ENCODE measurements around the gene LIPF. TPM values are rescaled to one million over a fixed set of nuclear protein-coding genes. Genes with fewer than 3 reads are reported as not detected.
A peak's percentile ranks its signal among the peaks of the same experiment; 100 is the strongest.

The LIPF gene, protein sequence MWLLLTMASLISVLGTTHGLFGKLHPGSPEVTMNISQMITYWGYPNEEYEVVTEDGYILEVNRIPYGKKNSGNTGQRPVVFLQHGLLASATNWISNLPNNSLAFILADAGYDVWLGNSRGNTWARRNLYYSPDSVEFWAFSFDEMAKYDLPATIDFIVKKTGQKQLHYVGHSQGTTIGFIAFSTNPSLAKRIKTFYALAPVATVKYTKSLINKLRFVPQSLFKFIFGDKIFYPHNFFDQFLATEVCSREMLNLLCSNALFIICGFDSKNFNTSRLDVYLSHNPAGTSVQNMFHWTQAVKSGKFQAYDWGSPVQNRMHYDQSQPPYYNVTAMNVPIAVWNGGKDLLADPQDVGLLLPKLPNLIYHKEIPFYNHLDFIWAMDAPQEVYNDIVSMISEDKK
- total RNA-seq = not detected
- long read RNA-seq = 0 reads

DNA sequence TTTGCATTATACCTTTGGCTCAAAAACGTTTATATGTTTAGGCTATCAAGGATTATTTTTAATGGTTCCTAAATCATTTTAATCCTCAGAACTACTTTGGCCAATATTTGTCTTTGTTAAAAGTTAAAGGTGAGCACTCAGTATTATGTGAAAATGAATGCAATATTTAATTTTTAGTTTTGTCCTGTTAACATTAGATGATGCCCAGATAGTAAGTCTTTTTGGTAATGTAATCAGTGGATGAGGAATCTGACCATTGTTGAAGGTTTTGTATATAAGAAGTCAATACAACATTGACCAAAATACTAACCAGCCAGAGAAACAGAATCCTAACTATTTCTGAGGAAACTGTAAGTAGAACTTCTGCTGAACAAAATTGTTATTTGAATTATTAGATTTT lies at the start of gene LIPF:
TSS of gene LIPF (plus strand) at position 301 of the 400 bp plus-strand sequence. CDS start 2,856 bp downstream, outside the sequence.
- intact Hi-C loops (cut with DNase I) = no loop called here
- TF ChIP-seq POLR2A (IDR thresholded peaks at IDR 0.05) = no peak
- TF ChIP-seq, protein P1, sequence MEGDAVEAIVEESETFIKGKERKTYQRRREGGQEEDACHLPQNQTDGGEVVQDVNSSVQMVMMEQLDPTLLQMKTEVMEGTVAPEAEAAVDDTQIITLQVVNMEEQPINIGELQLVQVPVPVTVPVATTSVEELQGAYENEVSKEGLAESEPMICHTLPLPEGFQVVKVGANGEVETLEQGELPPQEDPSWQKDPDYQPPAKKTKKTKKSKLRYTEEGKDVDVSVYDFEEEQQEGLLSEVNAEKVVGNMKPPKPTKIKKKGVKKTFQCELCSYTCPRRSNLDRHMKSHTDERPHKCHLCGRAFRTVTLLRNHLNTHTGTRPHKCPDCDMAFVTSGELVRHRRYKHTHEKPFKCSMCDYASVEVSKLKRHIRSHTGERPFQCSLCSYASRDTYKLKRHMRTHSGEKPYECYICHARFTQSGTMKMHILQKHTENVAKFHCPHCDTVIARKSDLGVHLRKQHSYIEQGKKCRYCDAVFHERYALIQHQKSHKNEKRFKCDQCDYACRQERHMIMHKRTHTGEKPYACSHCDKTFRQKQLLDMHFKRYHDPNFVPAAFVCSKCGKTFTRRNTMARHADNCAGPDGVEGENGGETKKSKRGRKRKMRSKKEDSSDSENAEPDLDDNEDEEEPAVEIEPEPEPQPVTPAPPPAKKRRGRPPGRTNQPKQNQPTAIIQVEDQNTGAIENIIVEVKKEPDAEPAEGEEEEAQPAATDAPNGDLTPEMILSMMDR (IDR thresholded peaks at IDR 0.05) = no peak
- H3K9me3 ChIP-seq = no peaks in the 10 kb centered on the region
- ATAC-seq (no peak), DNase-seq (no peak)
- no peaks in the 10 kb centered on the region for H3K36me3 ChIP-seq
- H3K4me3 ChIP-seq = no peak within 1 kb of the TSS
- no peaks in the 10 kb centered on the region for H3K4me1 ChIP-seq
- no peak within 1 kb of the TSS for H3K27ac ChIP-seq
- WGBS (ENCODE audit: insufficient coverage, low coverage, low lambda C conversion rate, missing lambda C conversion rate) = 11% methylated on average over 1 of the region's 1 CpG
- no peaks in the 10 kb centered on the region for H3K27me3 ChIP-seq

DNA sequence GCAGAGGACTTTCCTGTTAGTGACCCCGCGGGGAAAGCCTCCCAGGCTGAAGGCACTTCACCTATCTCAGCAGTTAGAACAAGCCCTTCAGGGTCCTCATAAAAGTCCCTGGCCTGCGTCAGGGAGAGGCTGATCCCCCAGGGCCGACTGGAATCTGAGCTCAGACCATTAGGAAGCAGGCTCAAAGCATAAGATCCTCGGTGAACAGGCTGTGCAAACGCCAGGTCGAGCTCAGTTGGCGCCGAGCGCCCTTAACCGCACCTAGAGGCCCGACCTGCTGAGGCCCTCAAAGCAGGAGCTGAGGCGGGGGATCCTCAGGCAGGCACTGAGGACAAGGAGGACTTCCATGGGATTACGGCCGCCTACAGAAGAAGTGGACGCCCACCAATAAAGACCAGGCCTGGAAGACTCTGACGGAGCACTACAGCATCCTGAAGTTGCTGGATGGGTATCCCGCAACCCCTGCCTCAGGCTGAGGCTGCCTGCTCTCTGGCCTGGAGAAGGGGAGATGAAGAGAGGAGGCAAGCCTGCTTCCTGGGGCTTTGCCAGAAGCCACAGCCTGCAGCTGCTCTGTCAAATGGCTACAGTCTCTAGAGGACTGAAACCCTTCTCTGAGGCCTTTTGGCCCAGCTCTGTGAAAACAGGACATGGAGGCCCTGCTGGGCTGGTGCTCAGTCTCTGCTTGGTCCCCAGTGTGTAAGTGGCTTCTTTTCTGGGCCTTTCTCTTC lies 47.8 kb upstream of the LIPF start:
- no peak for TF ChIP-seq POLR2A (IDR thresholded peaks at IDR 0.05)
- TF ChIP-seq, protein P1 (IDR thresholded peaks at IDR 0.05) = no peak
- ATAC-seq = no peak
- DNase-seq = peak in 1 of 3 donors; percentile 42
- H3K36me3 ChIP-seq = no peaks in the 10 kb centered on the region
- no peaks in the 10 kb centered on the region for H3K9me3 ChIP-seq
- H3K4me1 ChIP-seq = peaks cover 0 to 10% (median 3%) of the 10 kb centered on the region in 4 donors
- no peak overlapping the region for H3K27ac ChIP-seq
- no peak overlapping the region for H3K4me3 ChIP-seq
- no peaks in the 10 kb centered on the region for H3K27me3 ChIP-seq
- WGBS (ENCODE audit: insufficient coverage, low coverage, low lambda C conversion rate, missing lambda C conversion rate) = 94% methylated on average over 2 of the region's 18 CpGs
- intact Hi-C loops (cut with DNase I) = no loop called here

DNA sequence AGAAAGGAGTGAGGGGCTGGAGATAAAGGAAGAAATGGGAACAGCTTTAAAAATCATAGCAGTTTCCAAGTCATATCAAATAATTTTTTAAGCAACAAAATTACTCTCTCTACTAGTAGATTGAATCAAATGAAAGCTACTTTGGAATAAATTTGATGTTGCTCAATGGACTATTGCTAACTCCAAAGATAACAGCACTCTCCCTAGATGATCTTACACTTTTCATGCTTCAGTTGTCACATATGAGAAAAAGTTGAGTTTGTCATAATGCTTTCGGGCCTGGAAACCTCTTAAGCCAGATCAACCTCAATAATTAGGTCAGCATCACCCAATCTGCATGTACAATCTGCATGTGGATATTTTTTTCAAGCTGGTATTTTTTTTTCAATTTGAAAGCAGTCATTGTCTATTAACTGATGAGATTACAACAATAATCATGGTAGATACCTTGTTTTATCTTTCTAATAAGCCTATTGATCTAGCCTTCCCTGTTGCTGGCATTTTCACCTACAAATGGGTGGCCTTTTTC lies 46.4 kb upstream of the LIPF start:
- WGBS (ENCODE audit: insufficient coverage, low coverage, low lambda C conversion rate, missing lambda C conversion rate) = 82% methylated on average over 1 of the region's 1 CpG
- Histone ChIP-seq H3K4me3 (no peak overlapping the region), H3K9me3 (no peaks in the 10 kb centered on the region), H3K4me1 (peaks cover 0 to 10% (median 3%) of the 10 kb centered on the region in 4 donors), H3K27me3 (no peaks in the 10 kb centered on the region), H3K27ac (peak overlapping the region in 1 of 3 donors; percentile 2), H3K36me3 (no peaks in the 10 kb centered on the region)
- DNase-seq (no peak), ATAC-seq (peak in 2 of 4 donors; percentile 60 to 62)
- no peak for TF ChIP-seq POLR2A (IDR thresholded peaks at IDR 0.05)
- TF ChIP-seq, protein P1 (IDR thresholded peaks at IDR 0.05) = no peak
- intact Hi-C loops (cut with DNase I) = no loop called here

DNA sequence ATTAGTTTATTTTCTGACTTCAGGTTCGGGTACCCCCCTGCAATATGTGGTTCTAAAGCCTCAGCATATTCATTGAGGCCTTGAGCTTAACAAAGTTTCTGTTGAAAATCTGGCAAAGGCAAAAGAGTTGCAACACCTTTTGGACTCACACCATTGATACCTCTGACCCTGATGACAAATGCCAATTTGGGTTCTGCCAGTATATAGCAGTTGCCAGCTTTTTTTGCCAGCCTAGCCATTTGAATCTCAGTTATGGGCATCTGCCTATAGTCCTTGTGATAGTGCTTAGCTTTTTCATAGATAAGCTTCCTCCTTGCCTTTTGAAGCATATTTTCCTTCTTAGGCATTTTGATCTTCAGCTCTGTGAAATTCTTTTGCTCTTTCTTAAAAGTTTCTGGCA lies 45.7 kb upstream of the LIPF start:
- ATAC-seq = peak; percentile 87 to 96 (median 93)
- H3K27me3 ChIP-seq = no peaks in the 10 kb centered on the region
- intact Hi-C loops (cut with DNase I) = no loop called here
- peaks cover 0 to 10% (median 3%) of the 10 kb centered on the region in 4 donors for H3K4me1 ChIP-seq
- WGBS (ENCODE audit: insufficient coverage, low coverage, low lambda C conversion rate, missing lambda C conversion rate) = 29% methylated on average over 1 of the region's 1 CpG
- peak in 1 of 3 donors; percentile 69 for DNase-seq
- H3K27ac ChIP-seq = peak overlapping the region in 1 of 3 donors; percentile 2
- no peak overlapping the region for H3K4me3 ChIP-seq
- H3K36me3 ChIP-seq = no peaks in the 10 kb centered on the region
- H3K9me3 ChIP-seq = no peaks in the 10 kb centered on the region
- TF ChIP-seq, protein P1 (IDR thresholded peaks at IDR 0.05) = no peak
- TF ChIP-seq POLR2A (IDR thresholded peaks at IDR 0.05) = no peak

Measured in right lobe of liver (tissue), 6 donors.